GM12891 (cell line): ENCODE data around the gene ZNF385B.

Source experiments
- POLR2A ChIP-seq: IDR thresholded peaks from 2 replicates; pipeline ENCODE4 v1.6.1; 2011; ENCODE audit warnings: low read depth, low read length, control low read depth
- POLR2AphosphoS5 ChIP-seq: IDR thresholded peaks from 2 replicates; pipeline ENCODE4 v1.6.1; 2011; ENCODE audit warnings: low read depth, low read length, control low read depth
- POU2F2 ChIP-seq: IDR thresholded peaks from 2 replicates; pipeline ENCODE4 v1.6.1; 2011; ENCODE audit warnings: low read depth, mild to moderate bottlenecking, control low read depth, low read length, moderate library complexity
- TAF1 ChIP-seq: IDR thresholded peaks from 2 replicates; pipeline ENCODE4 v1.6.1; 2011; ENCODE audit warnings: low read depth, low read length, control low read depth

GRCh38 chr2:179772346-179772745, 89.1 kb downstream of the ZNF385B start:
- TF ChIP-seq POLR2AphosphoS5: no peak
- no peak for TF ChIP-seq POLR2A
- no peak for TF ChIP-seq TAF1
- no peak for TF ChIP-seq POU2F2
